Neural progenitor cell (in vitro differentiated cells): ENCODE measurements around the gene COL4A2. TPM values are rescaled to one million over a fixed set of nuclear protein-coding genes. Genes with fewer than 3 reads are reported as not detected.

ENCODE experiments used
- DNase-seq: peaks from one replicate; pipeline ENCODE4 v3.0.0-alpha.2; 2016; ENCODE audit warnings: low spot score
- H2AFZ ChIP-seq: fragments of 200-600 bp; sonication (generic); replicated peaks from 2 replicates; pipeline ENCODE4 v1.6.1; 2016; ENCODE audit warnings: antibody characterized with exemption
- H3F3A ChIP-seq: fragments of 200-600 bp; sonication (generic); 2 replicates; pipeline ENCODE4 v1.6.1; 2016; ENCODE audit warnings: antibody characterized with exemption, low read depth
- H3K27ac ChIP-seq: fragments of 200-600 bp; sonication (generic); 2 replicates; pipeline ENCODE4 v1.5.1; 2016; ENCODE audit warnings: mild to moderate bottlenecking
- H3K27me3 ChIP-seq: fragments of 200-600 bp; sonication (generic); 2 replicates; pipeline ENCODE4 v1.6.1; 2016; ENCODE audit warnings: mild to moderate bottlenecking, moderate library complexity
- H3K36me3 ChIP-seq: fragments of 200-600 bp; sonication (generic); 2 replicates; pipeline ENCODE4 v1.5.1; 2016
- H3K4me1 ChIP-seq: fragments of 200-600 bp; sonication (generic); 2 replicates; pipeline ENCODE4 v1.6.1; 2016; ENCODE audit warnings: mixed run types
- H3K4me2 ChIP-seq: fragments of 200-600 bp; sonication (generic); 2 replicates; pipeline ENCODE4 v1.6.1; 2016
- H3K4me3 ChIP-seq: fragments of 200-600 bp; sonication (generic); 2 replicates; pipeline ENCODE4 v1.5.1; 2016
- H3K79me2 ChIP-seq: fragments of 200-600 bp; sonication (generic); 2 replicates; pipeline ENCODE4 v1.6.1; 2016; ENCODE audit warnings: low read depth
- H3K9ac ChIP-seq: fragments of 200-600 bp; sonication (generic); 2 replicates; pipeline ENCODE4 v1.6.1; 2016
- H3K9me3 ChIP-seq: fragments of 200-600 bp; sonication (generic); 2 replicates; pipeline ENCODE4 v1.5.1; 2016; ENCODE audit warnings: low read depth
- H4K20me1 ChIP-seq: fragments of 200-600 bp; sonication (generic); 2 replicates; pipeline ENCODE4 v1.6.1; 2016; ENCODE audit warnings: low read depth
- H3K27ac Mint-ChIP-seq: 3 replicates; pipeline ENCODE4 v1.8.0; 2021; ENCODE audit warnings: mixed read lengths
- H3K27me3 Mint-ChIP-seq: 2 replicates; pipeline ENCODE4 v1.8.0; 2022; ENCODE audit warnings: low read depth, mild to moderate bottlenecking, inconsistent platforms, moderate library complexity, mixed read lengths; ENCODE audit not compliant: insufficient read depth
- H3K36me3 Mint-ChIP-seq: 3 replicates; pipeline ENCODE4 v1.8.0; 2021; ENCODE audit warnings: mixed read lengths
- H3K4me1 Mint-ChIP-seq: 3 replicates; pipeline ENCODE4 v1.8.0; 2021; ENCODE audit warnings: mixed read lengths
- H3K4me3 Mint-ChIP-seq: 3 replicates; pipeline ENCODE4 v1.8.0; 2021; ENCODE audit warnings: mild to moderate bottlenecking, moderate library complexity, mixed read lengths
- H3K9me3 Mint-ChIP-seq: 3 replicates; pipeline ENCODE4 v1.8.0; 2020; ENCODE audit warnings: mixed read lengths
- CTCF ChIP-seq: fragments of 200-600 bp; sonication (generic); IDR thresholded peaks from 2 replicates; pipeline ENCODE4 v1.5.1; 2017; ENCODE audit warnings: antibody characterized with exemption, mild to moderate bottlenecking
- EZH2 ChIP-seq: fragments of 200-600 bp; sonication (generic); IDR thresholded peaks from 2 replicates; pipeline ENCODE4 v1.6.1; 2017; ENCODE audit warnings: antibody characterized with exemption, mild to moderate bottlenecking, moderate library complexity
- EZH2phosphoT487 ChIP-seq: fragments of 200-600 bp; sonication (generic); IDR thresholded peaks from 2 replicates; pipeline ENCODE4 v1.6.1; 2017; ENCODE audit warnings: antibody characterized with exemption
- total RNA-seq: library from RNA; depleted of rRNA; stranded (reverse); fragments of >200 nt; gene quantifications from 2 replicates; pipeline ENCODE4 v1.2.3, GENCODE V29; 2015; ENCODE audit warnings: low replicate concordance

Gene COL4A2
- total RNA-seq, 1 donor from 2014 or later, result 73.6 TPM

GRCh38 chr13:110322126-110322827 is 15.2 kb downstream of the COL4A2 start:
- peaks cover 75% of the 10 kb centered on the region for H3K79me2 ChIP-seq
- H3K4me1 ChIP-seq, result peaks cover 20% of the 10 kb centered on the region
- no peaks in the 10 kb centered on the region for H3K9me3 ChIP-seq
- no peak overlapping the region for H3K27ac ChIP-seq
- no peaks in the 10 kb centered on the region for H3K36me3 ChIP-seq
- TF ChIP-seq EZH2, result no peak
- TF ChIP-seq CTCF, result no peak
- no peak for TF ChIP-seq EZH2phosphoT487
- H3K27me3 ChIP-seq, result no peaks in the 10 kb centered on the region
- H3K4me1 Mint-ChIP-seq, result peaks cover 18% of the 10 kb centered on the region
- H3K4me2 ChIP-seq, result no peak overlapping the region
- H3K4me3 ChIP-seq, result no peak overlapping the region
- H3K9me3 Mint-ChIP-seq, result peaks cover 25% of the 10 kb centered on the region
- H3K27ac Mint-ChIP-seq, result no peak overlapping the region
- H4K20me1 ChIP-seq, result peaks cover 8% of the 10 kb centered on the region
- H2AFZ ChIP-seq, result no peak overlapping the region
- DNase-seq, result no peak
- H3F3A ChIP-seq, result peaks cover 2% of the 10 kb centered on the region
- no peaks in the 10 kb centered on the region for H3K27me3 Mint-ChIP-seq
- peaks cover 51% of the 10 kb centered on the region for H3K36me3 Mint-ChIP-seq
- H3K4me3 Mint-ChIP-seq, result no peak overlapping the region
- H3K9ac ChIP-seq, result no peak overlapping the region

- H3K9ac ChIP-seq, result no peak overlapping the region
- H3K4me2 ChIP-seq, result no peak overlapping the region
- H2AFZ ChIP-seq, result no peak overlapping the region
- TF ChIP-seq EZH2 (no peak), EZH2phosphoT487 (no peak), CTCF (no peak)
- no peaks in the 10 kb centered on the region for H3K36me3 ChIP-seq
- H3K27ac ChIP-seq, result no peak overlapping the region
- peaks cover 8% of the 10 kb centered on the region for H4K20me1 ChIP-seq
- no peak for DNase-seq
- no peak overlapping the region for H3K4me3 ChIP-seq
- no peaks in the 10 kb centered on the region for H3K27me3 ChIP-seq
- H3K9me3 ChIP-seq, result no peaks in the 10 kb centered on the region
- Mint-ChIP-seq H3K9me3 (peaks cover 30% of the 10 kb centered on the region), H3K27me3 (no peaks in the 10 kb centered on the region), H3K4me3 (no peak overlapping the region), H3K36me3 (peaks cover 54% of the 10 kb centered on the region), H3K4me1 (peaks cover 23% of the 10 kb centered on the region), H3K27ac (no peak overlapping the region)
- H3F3A ChIP-seq, result peaks cover 3% of the 10 kb centered on the region
- peaks cover 25% of the 10 kb centered on the region for H3K4me1 ChIP-seq
- H3K79me2 ChIP-seq, result peaks cover 80% of the 10 kb centered on the region
Measured at GRCh38 chr13:110322828-110323171, 15.7 kb downstream of the COL4A2 start.

- H3K9me3 ChIP-seq, result no peaks in the 10 kb centered on the region
- peaks cover 3% of the 10 kb centered on the region for H3F3A ChIP-seq
- H3K9me3 Mint-ChIP-seq, result peaks cover 30% of the 10 kb centered on the region
- H3K27me3 ChIP-seq, result no peaks in the 10 kb centered on the region
- H3K27me3 Mint-ChIP-seq, result no peaks in the 10 kb centered on the region
- no peak overlapping the region for H3K4me3 ChIP-seq
- peaks cover 51% of the 10 kb centered on the region for H3K36me3 Mint-ChIP-seq
- H3K4me1 ChIP-seq, result peaks cover 31% of the 10 kb centered on the region
- peaks cover 85% of the 10 kb centered on the region for H3K79me2 ChIP-seq
- DNase-seq, result no peak
- peaks cover 8% of the 10 kb centered on the region for H4K20me1 ChIP-seq
- no peak overlapping the region for H3K4me3 Mint-ChIP-seq
- TF ChIP-seq EZH2 (no peak), CTCF (no peak), EZH2phosphoT487 (no peak)
- H3K4me1 Mint-ChIP-seq, result peaks cover 23% of the 10 kb centered on the region
- no peak overlapping the region for H2AFZ ChIP-seq
- H3K36me3 ChIP-seq, result no peaks in the 10 kb centered on the region
- no peak overlapping the region for H3K27ac Mint-ChIP-seq
- no peak overlapping the region for H3K9ac ChIP-seq
- no peak overlapping the region for H3K27ac ChIP-seq
- no peak overlapping the region for H3K4me2 ChIP-seq
Measured at GRCh38 chr13:110323172-110323891, 16.2 kb downstream of the COL4A2 start.
